Stomach (tissue), 4 donors: ENCODE data around the gene KCND2.

Experiments used
- CTCF ChIP-seq, 7 experiments: fragments of 450-650 bp in 4 of 7; fragments of 200-600 bp in 3 of 7; sonication (generic) in 3 of 7; IDR thresholded peaks; one replicate each; pipeline ENCODE4 v1.5.1; 2016 to 2019; ENCODE audit warnings: antibody characterized with exemption in 7 of 7, control low read depth in 2 of 7, mild to moderate bottlenecking in 1 of 7
- EP300 ChIP-seq: sonication (generic); formaldehyde crosslinking; IDR thresholded peaks from one replicate; pipeline ENCODE4 v1.6.1; 2017; ENCODE audit warnings: antibody characterized with exemption
- POLR2A ChIP-seq, 4 donors: fragments of 450-650 bp; IDR thresholded peaks; one replicate each; pipeline ENCODE4 v1.6.1; 2016; ENCODE audit warnings: antibody characterized with exemption in 4 of 4, control low read depth in 2 of 4, mild to moderate bottlenecking in 1 of 4, moderate library complexity in 1 of 4
- POLR2AphosphoS5 ChIP-seq, 3 donors: sonication (generic); formaldehyde crosslinking; IDR thresholded peaks; one replicate each; pipeline ENCODE4 v1.6.1; 2016; ENCODE audit warnings: antibody characterized with exemption in 3 of 3

DNA sequence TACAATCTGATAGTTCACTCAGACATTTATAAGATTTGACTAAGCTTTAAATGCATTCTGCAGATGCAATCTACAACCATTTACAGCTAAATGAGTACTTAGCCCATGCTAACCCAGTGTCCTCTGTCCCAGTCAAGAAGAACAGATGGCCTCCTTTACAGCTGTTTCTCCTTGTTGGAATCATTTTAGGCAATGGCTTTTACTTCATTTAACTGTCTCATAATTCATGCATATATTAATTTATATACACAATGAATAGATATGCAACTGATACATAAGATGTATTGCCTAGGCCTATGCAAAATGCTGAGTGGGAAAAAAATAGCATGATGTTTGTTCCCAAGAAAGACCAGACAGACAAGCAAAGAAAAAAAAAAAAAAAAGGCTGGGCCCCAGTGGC is 502.8 kb downstream of the KCND2 start:
- TF ChIP-seq CTCF (IDR thresholded peaks at IDR 0.05) = no peak
- no peak for TF ChIP-seq POLR2A (IDR thresholded peaks at IDR 0.05)
- TF ChIP-seq EP300 = no peak
- TF ChIP-seq POLR2AphosphoS5 (IDR thresholded peaks at IDR 0.05) = no peak
